Lower leg skin (tissue), 3 donors: Measurements from ENCODE around the gene TMEM43.

Source experiments
- POLR2A ChIP-seq, 2 donors: fragments of 450-650 bp; IDR thresholded peaks; one replicate each; pipeline ENCODE4 v1.6.1; 2016 to 2017; ENCODE audit warnings: antibody characterized with exemption in 2 of 2, mild to moderate bottlenecking in 1 of 2, moderate library complexity in 1 of 2
- TF ChIP-seq, protein P1 (sequence below), 3 donors: fragments of 450-650 bp; IDR thresholded peaks; one replicate each; pipeline ENCODE4 v1.5.1; 2016; ENCODE audit warnings: antibody characterized with exemption in 3 of 3, mild to moderate bottlenecking in 3 of 3, moderate library complexity in 2 of 3

DNA sequence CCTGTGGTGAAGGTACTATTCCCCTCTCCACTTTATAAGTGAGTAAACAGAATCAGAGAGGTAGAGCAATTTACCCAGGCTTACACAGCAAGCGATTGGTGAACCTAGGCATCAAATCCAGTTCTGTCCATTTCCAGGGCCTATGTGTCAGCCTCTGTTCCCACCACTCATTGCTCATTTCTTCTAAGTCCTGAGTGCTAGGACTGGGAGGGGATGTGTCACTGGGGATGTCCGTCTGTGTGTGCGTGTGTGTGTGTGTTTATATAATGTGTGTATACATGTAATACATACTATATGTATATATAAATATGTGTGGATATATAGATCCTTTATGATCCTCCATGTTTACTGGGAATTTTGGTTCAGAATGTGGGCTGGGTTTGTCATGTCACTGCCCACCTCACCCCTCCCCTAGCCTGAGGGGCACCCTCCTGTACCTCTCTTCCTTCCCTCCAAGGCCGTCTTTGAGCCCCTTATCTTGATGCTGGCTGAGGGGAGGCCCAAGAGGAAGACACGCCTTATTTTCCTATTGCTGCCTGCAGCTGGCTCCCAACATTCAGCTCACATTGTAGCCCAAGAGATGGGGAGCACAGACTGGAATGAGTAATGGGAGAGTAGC lies 2.1 kb downstream of the TMEM43 start:
- TF ChIP-seq, protein P1, sequence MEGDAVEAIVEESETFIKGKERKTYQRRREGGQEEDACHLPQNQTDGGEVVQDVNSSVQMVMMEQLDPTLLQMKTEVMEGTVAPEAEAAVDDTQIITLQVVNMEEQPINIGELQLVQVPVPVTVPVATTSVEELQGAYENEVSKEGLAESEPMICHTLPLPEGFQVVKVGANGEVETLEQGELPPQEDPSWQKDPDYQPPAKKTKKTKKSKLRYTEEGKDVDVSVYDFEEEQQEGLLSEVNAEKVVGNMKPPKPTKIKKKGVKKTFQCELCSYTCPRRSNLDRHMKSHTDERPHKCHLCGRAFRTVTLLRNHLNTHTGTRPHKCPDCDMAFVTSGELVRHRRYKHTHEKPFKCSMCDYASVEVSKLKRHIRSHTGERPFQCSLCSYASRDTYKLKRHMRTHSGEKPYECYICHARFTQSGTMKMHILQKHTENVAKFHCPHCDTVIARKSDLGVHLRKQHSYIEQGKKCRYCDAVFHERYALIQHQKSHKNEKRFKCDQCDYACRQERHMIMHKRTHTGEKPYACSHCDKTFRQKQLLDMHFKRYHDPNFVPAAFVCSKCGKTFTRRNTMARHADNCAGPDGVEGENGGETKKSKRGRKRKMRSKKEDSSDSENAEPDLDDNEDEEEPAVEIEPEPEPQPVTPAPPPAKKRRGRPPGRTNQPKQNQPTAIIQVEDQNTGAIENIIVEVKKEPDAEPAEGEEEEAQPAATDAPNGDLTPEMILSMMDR (IDR thresholded peaks at IDR 0.05) = no peak
- TF ChIP-seq POLR2A (IDR thresholded peaks at IDR 0.05) = no peak
